ENCODE data around the gene ANAPC4.

Gene ANAPC4

DNA sequence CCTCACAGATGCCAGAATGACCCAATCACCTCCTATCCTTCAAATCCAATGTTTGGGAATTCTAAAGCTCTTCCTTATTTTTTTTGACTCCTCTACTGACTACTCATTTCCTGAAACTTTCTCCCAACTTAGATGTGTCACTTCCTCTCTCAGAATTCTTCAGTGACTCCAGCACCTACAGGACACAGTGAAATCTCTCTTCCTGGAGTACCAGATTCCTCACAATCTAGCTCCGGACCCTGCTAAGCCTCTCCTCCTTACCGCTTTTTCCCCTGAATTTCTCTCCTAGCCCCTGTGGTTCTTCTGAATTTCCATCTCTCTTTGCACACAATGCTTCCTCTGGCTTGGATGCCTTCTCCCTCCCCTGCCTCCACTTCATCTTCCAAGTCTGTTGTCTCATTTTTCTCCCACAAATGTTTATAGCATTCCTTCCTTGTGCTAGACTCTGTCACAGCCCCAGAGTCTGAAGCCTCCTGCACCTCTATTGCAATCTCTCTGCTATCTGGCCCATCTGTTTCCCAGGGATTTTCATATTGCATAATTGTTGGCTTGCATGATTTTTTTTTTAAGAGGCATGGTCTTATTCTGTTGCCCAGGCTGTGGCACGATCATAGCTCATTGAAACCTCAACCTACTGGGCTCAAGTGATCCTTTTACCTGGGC lies 80.1 kb downstream of the ANAPC4 start:
- no peak for DNase-seq (ENCODE audit: low read depth, low spot score)
- H3K4me3 ChIP-seq (ENCODE audit: low read length), result no peak overlapping the region

DNA sequence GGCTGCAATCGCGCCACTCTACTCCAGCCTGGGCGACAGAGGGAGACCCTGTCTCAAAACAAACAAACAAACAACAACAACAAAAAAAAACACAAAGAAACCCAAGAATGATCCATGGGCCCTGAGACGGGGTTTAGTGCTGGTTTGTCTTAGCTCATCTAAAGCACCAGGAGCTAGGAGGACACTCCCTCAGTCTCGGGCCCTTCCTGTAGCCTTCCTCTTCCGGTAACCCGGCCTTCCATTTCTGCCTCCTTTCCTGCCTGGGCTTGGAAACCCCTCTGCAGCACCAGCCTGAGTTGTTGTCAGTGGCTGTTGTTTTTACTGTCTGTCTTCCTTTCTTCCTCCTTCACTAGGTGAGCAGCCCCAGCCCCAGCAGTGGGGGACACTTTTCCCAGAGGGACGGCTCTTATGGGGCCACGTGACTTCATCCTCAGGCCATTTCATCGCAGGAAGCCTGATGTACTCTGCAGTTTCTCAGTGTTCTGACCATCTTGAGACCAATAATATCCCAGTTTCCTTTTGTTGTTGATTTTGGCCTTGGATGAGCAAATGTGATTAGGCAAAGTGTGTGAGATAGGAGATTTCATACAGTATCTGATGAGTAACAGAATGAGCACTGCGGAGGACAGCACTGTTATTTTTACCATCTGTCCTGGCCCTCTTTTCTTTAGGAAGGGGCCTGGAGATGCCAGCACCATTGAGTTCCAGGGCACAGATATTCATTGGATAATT lies 90.1 kb downstream of the ANAPC4 start:
- H3K4me3 ChIP-seq (ENCODE audit: low read length), result no peak overlapping the region
- no peak for DNase-seq (ENCODE audit: low read depth, low spot score)

DNA sequence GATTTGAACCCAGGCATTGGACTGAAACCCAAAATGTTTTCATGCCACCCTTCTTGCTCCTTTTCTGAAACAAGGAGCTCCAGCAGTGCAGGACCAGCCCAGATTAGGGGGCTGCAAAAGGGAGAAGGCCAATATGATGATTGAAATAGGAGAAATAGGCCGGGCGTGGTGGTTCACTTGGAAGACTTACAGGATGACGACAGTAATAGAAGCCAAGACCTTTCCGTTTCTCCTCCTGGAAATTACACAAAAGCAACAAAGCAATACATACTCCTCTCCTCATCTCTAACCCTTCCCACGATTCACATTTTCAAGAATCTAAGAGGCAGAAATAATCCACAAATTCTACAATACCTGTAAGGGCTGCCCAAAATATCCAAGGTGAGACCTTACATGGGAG lies 90.8 kb downstream of the ANAPC4 start:
- DNase-seq (ENCODE audit: low read depth, low spot score), result no peak
- no peak overlapping the region for H3K4me3 ChIP-seq (ENCODE audit: low read length)

Data from Jurkat, Clone E6-1 (cell line).